Uterus (tissue), 4 donors: Measurements from ENCODE around the gene HSPA1B. TPM values are rescaled to one million over a fixed set of nuclear protein-coding genes. Genes with fewer than 3 reads are reported as not detected.

Source experiments
- DNase-seq, 2 donors: peaks; one replicate each; pipeline ENCODE4 v3.0.0-alpha.2; 2019 to 2020
- H3K27ac ChIP-seq, 2 donors: fragments of 200-600 bp; sonication (generic); 1 replicate in 1 of 2; 2 replicates in 1 of 2; pipeline ENCODE4 v1.5.1; 2016 to 2018
- H3K27me3 ChIP-seq, 2 donors: fragments of 200-600 bp; sonication (generic); one replicate each; pipeline ENCODE4 v1.5.1; 2018 to 2019; ENCODE audit warnings: control low read depth in 1 of 2
- H3K36me3 ChIP-seq, 2 donors: fragments of 200-600 bp; sonication (generic); one replicate each; pipeline ENCODE4 v1.5.1; 2019; ENCODE audit warnings: control low read depth in 1 of 2
- H3K4me1 ChIP-seq, 2 donors: fragments of 200-600 bp; sonication (generic); one replicate each; pipeline ENCODE4 v1.5.1; 2018 to 2019; ENCODE audit warnings: control low read depth in 1 of 2
- H3K4me3 ChIP-seq, 2 donors: fragments of 200-600 bp; sonication (generic); 1 replicate in 1 of 2; 2 replicates in 1 of 2; pipeline ENCODE4 v1.5.1; 2018 to 2019; ENCODE audit warnings: mild to moderate bottlenecking in 1 of 2
- H3K9me3 ChIP-seq, 2 donors: fragments of 200-600 bp; sonication (generic); one replicate each; pipeline ENCODE4 v1.5.1; 2019; ENCODE audit warnings: control low read depth in 1 of 2
- POLR2A ChIP-seq, 2 donors: fragments of 450-650 bp; IDR thresholded peaks; one replicate each; pipeline ENCODE4 v1.6.1; 2016; ENCODE audit warnings: antibody characterized with exemption in 2 of 2, mild to moderate bottlenecking in 1 of 2, moderate library complexity in 1 of 2
- intact Hi-C: fragments of 100-400 bp; cut with DNase I; formaldehyde crosslinking; loops from one replicate; pipeline ENCODE4 v1.15.1; 2023; ENCODE audit warnings: low total_unique reads
- total RNA-seq, 4 donors: library from RNA; depleted of rRNA in 3 of 4; stranded (reverse); fragments of >200 nt in 3 of 4; gene quantifications; one replicate each; pipeline versions ENCODE4 v1.1.0 to v1.2.4, GENCODE V29; 2014 to 2023
- TF ChIP-seq, protein P1 (sequence below), 4 experiments: fragments of 200-600 bp in 2 of 4; fragments of 450-650 bp in 2 of 4; sonication (generic) in 2 of 4; IDR thresholded peaks; one replicate each; pipeline ENCODE4 v1.5.1; 2016 to 2019; ENCODE audit warnings: antibody characterized with exemption in 4 of 4, mild to moderate bottlenecking in 2 of 4, moderate library complexity in 1 of 4
- donor health status: DM: yes; HTN: yes; CAD: no.

The HSPA1B gene
- total RNA-seq, 4 donors from 2014 or later = 40.3 to 268 (median 152) TPM

- H3K9me3 ChIP-seq = no peaks in the 10 kb centered on the region
- intact Hi-C loops = no loop called here
- H3K27me3 ChIP-seq = no peaks in the 10 kb centered on the region
- H3K36me3 ChIP-seq = no peaks in the 10 kb centered on the region
- no peak for TF ChIP-seq POLR2A (IDR thresholded peaks at IDR 0.05)
- TF ChIP-seq, protein P1, sequence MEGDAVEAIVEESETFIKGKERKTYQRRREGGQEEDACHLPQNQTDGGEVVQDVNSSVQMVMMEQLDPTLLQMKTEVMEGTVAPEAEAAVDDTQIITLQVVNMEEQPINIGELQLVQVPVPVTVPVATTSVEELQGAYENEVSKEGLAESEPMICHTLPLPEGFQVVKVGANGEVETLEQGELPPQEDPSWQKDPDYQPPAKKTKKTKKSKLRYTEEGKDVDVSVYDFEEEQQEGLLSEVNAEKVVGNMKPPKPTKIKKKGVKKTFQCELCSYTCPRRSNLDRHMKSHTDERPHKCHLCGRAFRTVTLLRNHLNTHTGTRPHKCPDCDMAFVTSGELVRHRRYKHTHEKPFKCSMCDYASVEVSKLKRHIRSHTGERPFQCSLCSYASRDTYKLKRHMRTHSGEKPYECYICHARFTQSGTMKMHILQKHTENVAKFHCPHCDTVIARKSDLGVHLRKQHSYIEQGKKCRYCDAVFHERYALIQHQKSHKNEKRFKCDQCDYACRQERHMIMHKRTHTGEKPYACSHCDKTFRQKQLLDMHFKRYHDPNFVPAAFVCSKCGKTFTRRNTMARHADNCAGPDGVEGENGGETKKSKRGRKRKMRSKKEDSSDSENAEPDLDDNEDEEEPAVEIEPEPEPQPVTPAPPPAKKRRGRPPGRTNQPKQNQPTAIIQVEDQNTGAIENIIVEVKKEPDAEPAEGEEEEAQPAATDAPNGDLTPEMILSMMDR (IDR thresholded peaks at IDR 0.05) = no peak
- H3K4me3 ChIP-seq = no peak overlapping the region
- peaks cover 0 to 4% of the 10 kb centered on the region in 2 donors for H3K4me1 ChIP-seq
- no peak overlapping the region for H3K27ac ChIP-seq
- no peak for DNase-seq
These were observed 31.2 kb downstream of the HSPA1B start for GRCh38 chr6:31858707-31859106.

DNA sequence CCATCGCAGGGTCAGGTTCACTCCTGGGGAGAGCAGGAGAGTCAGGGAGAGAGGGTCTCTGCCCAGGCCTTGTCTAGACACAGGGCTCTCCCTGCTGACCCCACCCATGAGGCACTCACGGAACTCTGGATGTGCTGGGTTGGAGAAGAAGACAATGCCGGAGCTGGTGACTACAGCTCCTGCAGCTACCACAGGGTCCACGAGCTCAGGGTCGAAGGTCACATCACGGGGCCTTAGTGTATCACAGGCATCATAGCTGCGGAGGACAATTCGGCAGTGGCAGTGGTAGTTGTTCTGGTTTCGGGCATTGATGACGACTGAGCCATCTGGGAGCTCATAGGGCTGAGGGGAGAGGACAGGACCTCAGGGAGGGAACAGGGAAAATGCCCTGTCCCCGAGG is 32.4 kb downstream of the HSPA1B start:
- no peak for TF ChIP-seq POLR2A (IDR thresholded peaks at IDR 0.05)
- TF ChIP-seq, protein P1 (IDR thresholded peaks at IDR 0.05) = no peak
- intact Hi-C loops = no loop called here
- no peaks in the 10 kb centered on the region for H3K27me3 ChIP-seq
- H3K9me3 ChIP-seq = no peaks in the 10 kb centered on the region
- H3K4me1 ChIP-seq = peaks cover 0 to 4% of the 10 kb centered on the region in 2 donors
- no peak for DNase-seq
- H3K36me3 ChIP-seq = no peaks in the 10 kb centered on the region
- H3K4me3 ChIP-seq = no peak overlapping the region
- no peak overlapping the region for H3K27ac ChIP-seq

GRCh38 chr6:31860349-31860748 is 32.8 kb downstream of the HSPA1B start:
- intact Hi-C loops = no loop called here
- H3K36me3 ChIP-seq = no peaks in the 10 kb centered on the region
- no peaks in the 10 kb centered on the region for H3K27me3 ChIP-seq
- no peak for DNase-seq
- H3K9me3 ChIP-seq = no peaks in the 10 kb centered on the region
- H3K27ac ChIP-seq = no peak overlapping the region
- peaks cover 0 to 4% of the 10 kb centered on the region in 2 donors for H3K4me1 ChIP-seq
- TF ChIP-seq, protein P1 (IDR thresholded peaks at IDR 0.05) = no peak
- TF ChIP-seq POLR2A (IDR thresholded peaks at IDR 0.05) = no peak
- no peak overlapping the region for H3K4me3 ChIP-seq

GRCh38 chr6:31861150-31861549 is 33.6 kb downstream of the HSPA1B start:
- intact Hi-C loops = no loop called here
- H3K27ac ChIP-seq = no peak overlapping the region
- H3K36me3 ChIP-seq = no peaks in the 10 kb centered on the region
- no peak overlapping the region for H3K4me3 ChIP-seq
- H3K4me1 ChIP-seq = peaks cover 0 to 4% of the 10 kb centered on the region in 2 donors
- no peaks in the 10 kb centered on the region for H3K9me3 ChIP-seq
- H3K27me3 ChIP-seq = no peaks in the 10 kb centered on the region
- no peak for TF ChIP-seq POLR2A (IDR thresholded peaks at IDR 0.05)
- TF ChIP-seq, protein P1 (IDR thresholded peaks at IDR 0.05) = no peak
- DNase-seq = no peak

GRCh38 chr6:31861919-31862343 is 34.4 kb downstream of the HSPA1B start:
- H3K9me3 ChIP-seq = no peaks in the 10 kb centered on the region
- TF ChIP-seq, protein P1 (IDR thresholded peaks at IDR 0.05) = no peak
- TF ChIP-seq POLR2A (IDR thresholded peaks at IDR 0.05) = no peak
- H3K27me3 ChIP-seq = no peaks in the 10 kb centered on the region
- no peak for DNase-seq
- peaks cover 0 to 4% of the 10 kb centered on the region in 2 donors for H3K4me1 ChIP-seq
- no peaks in the 10 kb centered on the region for H3K36me3 ChIP-seq
- peak overlapping the region; percentile 92 to 95 for H3K27ac ChIP-seq
- intact Hi-C loops = no loop called here
- H3K4me3 ChIP-seq = peak overlapping the region; percentile 67 to 90
